Left forelimb (tissue), 1 donor: ENCODE results near the gene PPFIBP1.
"Not testable (repeated sequence)": the region's sequence is repeated elsewhere in the genome, so short reads cannot be mapped to it uniquely, and the experiment has no call there.

Experiments
- DNase-seq: peaks from one replicate; pipeline ENCODE4 v3.0.0-alpha.2; 2018; ENCODE audit warnings: low spot score

Gene PPFIBP1

DNA sequence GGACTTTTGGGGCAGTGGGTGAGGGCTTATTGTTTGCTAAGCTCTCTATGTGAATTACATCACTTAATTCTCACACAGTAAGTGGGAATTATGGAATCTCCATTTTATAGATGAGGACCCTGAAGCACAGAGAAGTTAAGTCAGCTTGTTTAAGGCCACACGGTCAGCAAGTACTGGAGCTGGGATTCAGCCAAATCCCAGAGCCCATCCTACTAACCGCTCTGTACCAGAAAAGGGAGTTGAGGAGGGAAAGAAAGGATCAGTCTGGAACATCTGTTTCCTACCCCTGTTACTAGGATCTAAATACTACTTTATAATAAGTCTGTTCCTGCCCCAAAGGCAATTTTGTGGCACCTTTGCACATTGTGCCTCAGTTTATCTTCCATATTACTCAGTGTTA lies 42.6 kb downstream of the PPFIBP1 start:
- no peak for DNase-seq

DNA sequence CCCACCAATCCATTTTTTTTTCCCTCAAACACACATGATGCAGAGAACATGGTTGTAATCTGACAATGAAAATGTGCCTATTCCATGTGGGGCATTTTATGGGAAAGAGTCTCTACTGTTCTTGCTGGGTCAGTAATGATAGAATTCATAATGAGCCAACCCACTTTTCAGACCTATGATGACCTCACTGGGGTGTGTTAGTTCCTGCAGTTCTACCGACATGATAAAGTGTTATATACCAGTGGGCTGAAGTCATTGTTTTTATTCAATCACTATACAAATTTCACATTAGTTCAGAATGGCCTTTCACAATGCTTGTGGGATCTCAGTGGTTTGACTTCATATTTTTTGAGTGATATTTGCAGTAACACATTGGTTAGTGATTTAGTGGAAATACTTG lies 47.5 kb downstream of the PPFIBP1 start:
- no peak for DNase-seq

DNA sequence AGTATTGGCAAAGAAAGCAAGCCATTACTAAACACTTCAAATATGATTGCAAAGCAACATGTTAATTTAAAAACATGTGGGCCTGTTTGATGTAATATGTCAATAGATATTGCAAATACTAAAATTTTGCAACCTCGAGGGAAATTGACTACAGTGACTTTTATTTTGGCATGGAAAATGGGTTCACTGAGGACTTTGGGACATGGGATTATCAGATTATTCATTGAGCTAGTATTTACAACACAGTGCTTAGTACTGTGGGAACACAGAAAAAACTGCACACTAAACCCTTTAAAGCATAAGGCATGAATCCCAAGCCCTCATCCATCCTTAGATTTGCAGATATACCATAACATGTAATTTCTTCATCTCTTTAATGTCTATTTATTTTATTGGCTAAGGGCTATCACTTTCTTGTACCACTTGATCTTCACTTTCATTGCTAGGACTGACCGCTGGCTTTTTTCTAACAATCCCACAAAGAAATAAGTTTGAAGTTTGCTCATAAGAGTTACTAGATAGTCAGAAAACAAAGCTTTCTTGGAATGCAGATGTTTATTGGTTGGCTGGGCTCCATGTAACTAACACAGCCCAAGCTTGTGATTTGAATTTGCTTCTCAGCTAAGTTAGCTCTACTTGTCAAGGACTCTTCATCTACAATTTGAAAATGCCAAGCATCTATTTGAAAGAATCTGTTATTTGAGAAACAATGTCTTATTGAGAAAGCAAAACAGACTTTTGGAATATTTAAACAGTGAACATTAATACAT lies 48.7 kb downstream of the PPFIBP1 start:
- no peak for DNase-seq

DNA sequence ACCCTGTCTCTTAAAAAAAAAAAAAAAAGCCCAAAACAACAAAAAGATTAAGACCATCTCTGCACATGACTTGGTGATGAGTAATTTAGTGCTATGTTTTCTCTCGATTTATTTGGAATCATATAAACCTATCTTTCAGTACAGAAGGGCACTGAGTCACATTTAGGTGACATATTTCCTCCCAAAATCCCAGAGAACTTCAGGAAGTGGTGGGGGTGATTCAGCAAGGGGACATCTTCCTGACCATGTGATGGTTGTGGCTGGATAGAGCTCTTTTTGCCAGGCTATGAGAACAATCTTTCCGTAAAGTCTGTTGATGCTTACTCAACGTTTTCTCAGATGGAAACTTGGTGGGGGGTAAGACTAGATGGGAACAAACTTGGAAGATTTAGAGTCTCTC lies 50.0 kb downstream of the PPFIBP1 start:
- DNase-seq = no peak

DNA sequence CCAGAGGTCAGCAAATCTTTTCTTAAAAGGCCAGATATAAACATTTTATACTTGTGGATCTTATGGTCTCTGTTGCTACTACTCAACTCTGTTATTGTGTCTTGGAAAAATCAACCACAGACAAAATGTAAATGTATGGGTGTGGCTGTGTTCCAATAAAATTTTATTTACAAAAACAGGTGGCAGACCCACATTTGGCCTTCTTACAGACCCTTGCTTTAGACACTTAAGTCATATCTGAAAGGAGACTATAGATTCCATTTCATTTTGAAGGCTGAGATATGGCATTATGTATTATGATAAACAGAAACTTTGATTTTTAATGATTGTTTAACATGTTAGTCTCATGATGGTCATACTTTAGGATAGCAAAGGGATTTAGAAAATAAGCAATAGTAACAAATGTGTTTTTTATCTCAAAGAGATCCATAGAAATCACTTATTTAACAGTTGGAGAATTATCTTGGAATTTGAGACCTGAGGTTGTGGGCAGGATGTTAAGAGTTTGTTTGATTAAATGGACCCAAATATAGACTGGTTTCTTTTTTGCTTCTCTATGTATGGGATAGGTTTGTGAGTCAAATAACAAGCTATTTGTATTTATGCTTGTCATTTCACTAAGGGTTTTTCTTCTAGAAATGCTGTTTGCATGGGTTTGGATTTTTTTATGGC lies 51.2 kb downstream of the PPFIBP1 start:
- DNase-seq = no peak

DNA sequence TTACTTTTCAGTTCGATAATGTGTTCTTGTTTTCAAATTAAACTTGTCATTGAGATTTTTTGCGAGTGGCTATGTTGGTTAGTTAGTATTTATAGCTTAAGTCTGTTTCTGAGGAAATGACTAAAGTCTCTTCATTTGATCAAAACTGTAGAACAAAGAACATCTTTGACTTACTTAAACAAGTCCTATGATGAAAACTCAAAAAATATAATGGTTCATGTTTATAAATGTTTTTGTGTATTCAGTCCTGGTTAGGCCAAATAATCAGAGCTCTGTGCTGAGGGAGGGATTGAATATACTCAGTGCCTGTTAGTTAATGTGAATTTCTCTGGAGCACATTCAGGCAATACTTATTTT lies 51.7 kb downstream of the PPFIBP1 start:
- DNase-seq = no peak

DNA sequence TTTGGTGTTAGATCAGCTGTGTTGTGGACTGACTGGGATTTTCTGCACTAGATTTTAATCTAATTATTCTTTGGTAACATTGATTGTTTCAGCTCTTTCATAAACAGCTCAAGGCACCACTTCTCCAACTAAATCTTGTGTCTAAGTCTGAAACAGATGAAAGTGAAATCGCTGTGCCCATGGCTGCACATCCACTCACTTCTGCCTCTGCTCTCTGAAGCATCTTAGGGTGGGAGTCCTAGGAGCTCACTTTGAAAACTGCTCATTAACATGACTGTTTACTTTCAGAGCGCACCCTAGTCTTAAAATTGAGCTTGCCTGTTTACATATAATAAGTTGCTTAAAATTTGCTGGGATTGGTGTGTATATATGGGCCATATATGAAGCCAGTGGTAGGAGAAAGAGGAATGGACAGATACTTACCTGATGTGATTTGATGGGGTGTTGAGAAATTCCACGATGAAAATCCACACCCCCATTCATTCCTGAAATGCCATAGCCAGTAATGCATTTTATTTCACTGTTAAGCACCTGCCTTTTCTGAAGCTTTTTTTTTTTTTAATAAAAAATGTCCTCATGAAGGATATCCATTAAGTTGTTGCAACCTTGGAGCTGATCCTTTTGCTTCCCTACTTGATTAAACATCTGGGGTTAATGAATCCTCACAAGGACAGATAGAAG lies 52.8 kb downstream of the PPFIBP1 start:
- no peak for DNase-seq

DNA sequence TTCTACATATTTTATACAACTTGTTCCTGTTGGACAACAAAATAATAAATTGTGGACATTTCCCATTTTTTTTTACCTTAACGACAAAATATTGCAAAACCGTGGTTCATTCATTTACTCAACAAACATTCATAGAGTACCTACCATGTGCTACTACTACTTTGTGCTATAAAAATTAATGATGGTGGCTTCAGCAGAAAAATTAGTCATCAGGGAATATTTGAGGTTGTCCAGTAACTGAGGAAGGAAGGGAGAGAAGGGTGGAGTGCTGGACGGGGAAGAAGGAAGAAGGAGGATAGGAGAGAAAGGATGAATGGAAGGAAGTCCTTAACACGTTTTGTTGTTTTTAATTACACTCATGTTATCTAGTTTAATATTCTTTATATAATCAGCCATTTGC lies 53.7 kb downstream of the PPFIBP1 start:
- DNase-seq = no peak

DNA sequence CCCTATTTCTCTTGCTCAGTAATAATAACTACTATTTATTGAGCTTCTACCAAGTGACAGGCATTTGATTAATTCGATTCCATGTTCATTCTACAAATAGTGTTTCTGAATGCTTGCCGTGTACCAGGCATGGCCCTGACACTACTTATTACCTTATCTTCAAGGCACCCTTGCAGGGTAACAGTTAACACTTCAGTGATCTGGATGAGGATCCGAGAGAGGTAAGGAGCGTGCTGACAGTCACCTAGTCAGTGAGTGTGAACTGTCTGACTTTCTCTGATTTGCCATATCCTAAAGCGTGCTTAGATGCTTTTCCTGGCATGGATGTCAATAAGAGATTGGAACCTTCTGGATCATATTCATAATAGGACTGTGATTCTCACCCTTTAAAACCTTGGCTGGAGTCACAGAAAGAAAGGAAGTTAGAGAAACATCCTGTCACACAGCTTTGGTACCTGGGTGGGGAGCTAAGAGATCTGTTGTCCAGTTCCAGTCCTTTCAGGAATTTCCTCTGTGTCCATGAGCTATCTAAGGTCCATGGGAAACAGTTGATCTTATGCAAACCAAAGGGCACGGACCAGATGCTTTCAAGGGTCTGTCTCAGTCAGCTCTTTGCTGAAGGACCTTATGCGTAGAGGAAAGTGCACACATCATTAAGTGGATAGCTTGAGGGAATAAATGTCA lies 54.8 kb downstream of the PPFIBP1 start:
- DNase-seq = no peak

DNA sequence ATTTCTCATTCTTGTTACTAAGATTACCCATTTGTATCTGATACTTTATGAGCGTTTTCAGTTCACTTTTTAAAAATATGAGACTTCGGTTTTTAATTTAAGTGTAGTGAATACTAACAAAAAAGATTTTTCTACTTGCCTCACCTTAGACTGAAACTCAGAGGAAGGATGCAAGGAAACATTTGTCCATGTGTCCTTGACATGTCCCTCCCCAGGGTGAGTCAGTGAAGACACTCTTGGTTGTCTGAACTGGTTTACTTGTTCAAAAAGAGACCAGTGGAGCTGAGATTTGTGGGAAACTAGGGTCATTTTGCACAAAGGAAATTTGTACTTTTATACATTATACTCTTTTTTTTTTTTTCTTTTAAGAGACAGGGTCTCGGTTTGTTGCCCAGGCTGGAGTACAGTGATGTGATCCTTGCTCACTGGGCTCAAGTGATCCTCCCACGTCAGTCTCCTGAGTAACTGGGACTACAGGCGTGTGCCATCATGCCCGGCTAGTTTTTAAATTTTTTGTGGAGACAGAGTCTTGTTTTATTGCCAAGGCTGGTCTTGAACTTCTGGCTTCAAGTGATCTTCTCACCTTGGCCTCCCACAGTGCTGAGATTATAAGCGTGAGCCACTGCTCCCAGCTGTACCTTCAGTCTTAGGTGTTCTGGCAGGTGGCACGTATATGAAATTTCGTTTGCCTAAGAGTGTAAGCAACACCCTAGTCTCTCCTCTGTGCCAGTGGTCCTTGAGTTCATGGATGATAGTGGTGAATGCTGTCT lies 56.7 kb downstream of the PPFIBP1 start:
- no peak for DNase-seq

DNA sequence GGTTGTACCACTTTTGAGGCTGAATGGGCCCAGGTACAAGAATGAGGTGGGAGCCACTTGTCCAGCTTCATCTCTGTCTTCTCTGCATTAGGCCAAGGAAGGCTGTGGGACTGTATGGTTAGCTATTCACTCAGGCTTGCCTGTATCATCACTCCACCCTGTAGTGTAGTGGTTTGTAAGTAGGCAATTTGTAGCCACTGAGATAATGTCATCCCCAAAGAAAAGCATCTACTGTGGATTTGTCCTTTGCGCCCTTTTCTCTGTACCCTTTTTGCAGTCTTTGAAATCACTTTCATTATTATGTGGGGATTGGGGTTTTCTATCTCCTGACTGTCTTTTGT lies 57.3 kb downstream of the PPFIBP1 start:
- not testable (repeated sequence) for DNase-seq

DNA sequence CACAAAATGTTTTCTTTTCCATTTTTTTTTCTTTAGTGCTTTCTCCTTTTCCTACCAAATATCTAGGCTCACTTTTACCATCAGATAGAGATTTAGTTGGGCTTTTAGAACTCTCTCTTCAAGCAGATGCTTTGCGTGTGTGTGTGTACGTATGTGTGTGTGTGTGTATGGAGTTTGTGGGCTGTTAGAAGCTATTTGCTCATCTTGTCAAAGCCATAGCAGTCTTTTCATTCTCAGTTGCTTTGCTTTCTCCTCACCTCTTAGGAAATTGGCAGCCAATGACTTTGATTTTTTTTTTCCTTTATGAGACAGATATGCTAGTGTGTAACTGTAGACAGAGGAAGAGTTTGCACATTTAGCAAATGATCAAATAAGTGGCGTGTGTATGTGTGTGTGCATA lies 57.8 kb downstream of the PPFIBP1 start:
- DNase-seq = not testable (repeated sequence)

DNA sequence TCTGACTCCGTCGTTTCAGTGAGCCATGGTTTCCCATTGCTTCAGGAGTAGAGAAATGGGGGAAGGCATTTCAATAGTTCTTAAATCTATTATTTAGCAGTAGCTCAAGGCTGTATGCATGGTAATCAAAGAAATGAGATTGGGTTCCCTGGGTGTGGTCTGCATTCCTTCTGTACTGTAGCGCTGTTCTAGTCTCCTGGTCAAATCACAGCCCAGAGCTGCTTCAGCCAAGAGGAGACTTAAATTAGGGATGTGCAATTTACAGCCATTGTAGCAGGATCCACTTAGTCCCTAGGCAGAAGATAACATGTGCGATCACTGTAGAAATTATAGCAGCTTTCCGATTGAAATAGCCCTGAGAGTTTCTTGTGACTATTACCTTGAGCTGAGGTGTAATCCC lies 58.4 kb downstream of the PPFIBP1 start:
- DNase-seq = not testable (repeated sequence)

DNA sequence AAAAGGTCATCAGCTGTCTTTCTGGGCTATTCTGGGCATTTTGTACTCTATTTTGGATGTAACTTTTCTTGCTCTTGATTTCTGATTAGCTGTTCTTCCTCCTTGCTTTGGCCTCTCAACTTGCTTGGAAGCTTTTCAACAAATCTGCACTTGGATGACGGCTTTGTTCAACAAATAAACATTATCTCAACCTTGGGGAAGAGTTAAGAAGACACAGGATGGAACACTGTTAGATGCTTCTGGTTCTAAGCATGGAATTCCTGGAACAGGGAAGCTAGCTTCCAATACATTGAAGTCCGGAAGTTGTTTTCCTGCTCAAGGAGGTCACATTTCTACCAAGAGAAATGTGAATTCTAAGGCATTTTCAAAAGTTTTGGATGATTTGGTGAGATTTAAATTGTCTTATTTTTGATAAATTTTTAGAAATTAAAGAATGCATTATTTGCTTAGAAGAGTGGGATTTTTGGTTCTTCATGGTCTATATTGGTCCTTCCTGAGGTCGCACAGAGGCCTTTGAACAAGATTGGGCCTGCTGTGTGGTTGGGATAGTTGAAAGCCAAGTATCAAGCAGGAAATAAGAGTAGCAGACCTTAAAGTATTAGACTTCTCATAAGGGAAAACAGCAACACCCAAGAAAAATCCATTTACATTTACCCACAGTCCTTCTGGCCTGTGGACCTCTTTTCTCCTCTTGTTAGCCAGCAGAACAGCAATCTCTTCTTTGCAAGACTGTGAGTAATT lies 59.2 kb downstream of the PPFIBP1 start:
- DNase-seq = no peak

DNA sequence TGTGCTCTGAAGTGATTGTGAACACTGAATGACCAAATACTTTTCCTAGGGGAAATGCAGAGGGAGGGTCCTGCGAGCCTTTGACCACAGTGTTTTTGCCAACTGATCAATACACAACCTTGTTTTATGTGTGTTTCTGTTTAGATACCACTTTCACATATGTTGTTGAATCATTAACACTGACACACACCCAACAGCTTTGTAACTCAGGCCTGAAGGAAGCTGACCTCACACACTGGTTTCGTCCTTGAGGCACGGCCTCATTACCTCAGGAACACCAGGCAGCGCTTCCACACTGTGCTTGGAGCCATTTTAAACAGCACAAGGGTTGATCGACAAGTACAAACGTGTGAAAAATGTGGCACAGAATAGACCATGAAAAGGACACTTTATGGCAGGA lies 60.0 kb downstream of the PPFIBP1 start:
- DNase-seq = no peak

DNA sequence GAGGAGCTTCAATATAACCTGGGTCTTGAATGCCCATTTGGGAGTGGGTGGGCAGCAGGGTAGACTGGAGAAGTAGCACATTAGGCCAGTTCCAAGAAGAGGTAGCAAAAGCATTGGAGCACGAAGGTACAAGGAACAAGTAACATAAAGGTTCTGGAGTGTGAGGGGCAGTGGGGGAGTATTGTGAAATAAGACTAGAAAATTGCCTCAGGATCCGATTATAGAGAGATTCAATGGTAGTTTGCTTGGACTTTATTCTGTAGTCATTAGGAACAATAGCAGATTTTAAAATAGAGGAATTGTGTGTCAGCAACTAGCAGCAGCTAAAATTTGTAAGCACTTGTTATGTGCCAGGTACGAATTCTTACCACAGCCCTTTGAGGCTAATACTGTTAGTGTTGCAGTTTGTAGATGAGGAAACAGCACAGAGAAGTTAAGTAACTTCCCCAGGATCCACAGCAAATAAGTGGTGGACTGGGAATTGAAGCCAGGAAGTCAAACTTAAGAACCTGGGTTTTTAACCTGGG lies 61.8 kb downstream of the PPFIBP1 start:
- no peak for DNase-seq

DNA sequence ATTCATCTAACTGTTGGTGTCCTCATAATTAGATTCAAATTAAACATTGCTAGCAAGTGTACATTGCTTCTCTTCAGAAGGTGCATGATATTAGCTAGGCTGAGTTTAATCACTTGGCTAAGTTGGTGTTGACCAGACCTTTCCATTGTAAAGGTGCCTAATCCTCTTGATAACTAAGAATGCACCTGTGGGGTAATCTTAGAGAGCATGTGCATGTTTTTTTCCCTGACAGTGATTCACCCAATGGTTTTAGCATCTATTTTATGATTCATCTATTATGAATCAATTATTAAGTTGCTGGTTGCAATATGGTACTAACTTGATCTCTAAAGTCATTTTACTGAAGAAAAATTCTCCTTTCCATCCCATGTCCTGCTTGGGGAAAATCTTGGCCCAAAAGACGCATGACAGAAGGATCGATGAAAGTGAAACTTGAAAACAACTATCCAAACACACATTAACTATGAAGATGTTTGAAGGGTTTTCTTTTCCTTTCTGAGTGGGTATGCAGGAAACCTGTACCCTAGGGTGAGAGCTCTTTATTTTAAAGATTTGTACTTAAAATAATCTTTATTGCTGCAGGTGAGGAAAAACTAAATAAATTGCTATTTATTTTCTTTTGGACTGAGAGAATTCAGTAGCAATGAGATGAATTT lies 64.2 kb downstream of the PPFIBP1 start:
- not testable (repeated sequence) for DNase-seq

DNA sequence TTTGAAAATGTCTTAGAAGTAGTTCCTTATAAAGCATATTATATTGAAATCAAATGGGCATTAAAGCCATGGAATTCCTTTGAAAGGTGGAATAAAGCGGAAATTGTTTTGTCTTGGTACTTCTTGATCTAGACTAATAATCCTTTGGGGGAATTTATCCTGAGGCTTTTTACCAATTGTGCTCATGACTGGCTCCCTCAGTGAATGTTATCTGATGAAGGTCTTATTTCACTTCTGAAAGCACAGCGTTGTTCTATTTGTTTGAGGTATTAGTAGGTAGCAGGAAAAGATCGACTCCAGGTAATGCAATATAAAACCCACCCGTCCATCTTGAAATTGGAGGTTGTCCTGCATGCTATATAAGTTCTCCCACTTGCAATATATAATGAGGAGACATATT lies 64.8 kb downstream of the PPFIBP1 start:
- DNase-seq = no peak

DNA sequence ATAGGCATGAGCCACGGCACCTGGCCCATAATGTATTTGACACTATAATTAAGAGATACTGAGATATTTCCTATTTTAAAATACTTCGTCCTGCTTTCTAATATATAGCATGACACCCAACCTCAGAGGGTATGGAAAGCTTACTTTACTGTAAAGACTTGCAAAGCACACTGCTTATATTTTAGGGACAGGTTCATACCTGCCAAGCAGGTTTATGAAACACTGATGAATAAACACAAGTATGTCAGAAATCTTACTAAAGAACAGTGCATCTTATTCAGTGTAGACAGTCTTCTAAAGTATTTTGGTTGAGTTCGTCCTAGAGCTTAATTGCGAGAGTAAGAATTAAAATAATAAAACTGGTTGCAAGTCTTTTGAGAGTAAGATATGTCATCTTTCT lies 65.4 kb downstream of the PPFIBP1 start:
- DNase-seq = no peak

DNA sequence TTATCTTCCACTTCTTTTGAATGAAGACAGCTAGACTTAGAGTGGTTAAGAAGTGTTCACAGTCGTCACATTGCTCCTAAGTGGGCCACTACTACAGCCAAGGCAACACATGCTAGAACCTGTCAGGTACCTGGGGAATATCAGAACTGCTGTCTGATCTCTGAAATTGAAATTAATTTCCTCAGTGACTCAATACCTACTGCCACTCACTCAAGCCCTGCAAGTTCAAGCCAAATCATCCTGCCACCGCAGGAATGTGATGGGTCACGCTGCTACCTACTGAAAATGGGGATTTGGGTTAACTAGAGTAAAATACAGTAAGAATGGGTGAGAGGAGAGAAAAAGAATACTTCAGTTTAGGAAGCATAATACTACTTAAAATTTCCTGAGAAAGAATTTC lies 67.7 kb downstream of the PPFIBP1 start:
- not testable (repeated sequence) for DNase-seq

DNA sequence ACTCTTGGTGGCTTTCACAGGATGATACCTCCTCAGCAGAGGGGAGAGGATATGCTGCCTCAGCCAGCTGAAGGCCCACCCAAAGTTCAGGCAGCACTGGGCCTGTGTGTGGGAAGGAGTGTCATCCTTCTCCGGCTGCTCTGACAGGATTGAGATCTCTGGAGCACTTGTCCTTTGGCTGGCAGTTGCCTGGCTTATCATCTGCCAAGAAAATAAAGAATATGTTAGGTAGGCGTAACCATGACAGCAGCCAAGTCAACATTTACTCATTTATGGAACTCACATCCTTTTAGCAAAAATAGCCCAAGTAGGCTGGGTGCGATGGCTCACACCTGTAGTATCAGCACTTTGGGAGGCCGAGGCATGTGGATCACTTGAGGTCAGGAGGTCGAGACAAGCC lies 68.5 kb downstream of the PPFIBP1 start:
- DNase-seq = peak; percentile 70
